Central memory CD8-positive, alpha-beta T cell (primary cell): Measurements from ENCODE around the gene OR9G1.

ENCODE experiments used
- ATAC-seq: fragments of 150-1000 bp; cut with Tn5 transposase; replicated peaks from 2 replicates; pipeline ENCODE4 v1.10.0; 2022; ENCODE audit warnings: mild to moderate bottlenecking, moderate FRiP score, moderate number of reproducible peaks; ENCODE audit not compliant: poor library complexity, severe bottlenecking; ENCODE audit errors: extremely low read depth
- DNase-seq, 2 donors: peaks; one replicate each; pipeline ENCODE4 v3.0.0; 2021; ENCODE audit warnings: low spot score in 2 of 2
- H3K27ac Mint-ChIP-seq: one replicate; pipeline ENCODE4 v1.8.0; 2022; ENCODE audit warnings: low read depth, mild to moderate bottlenecking, moderate library complexity, mixed read lengths
- H3K27me3 Mint-ChIP-seq: one replicate; pipeline ENCODE4 v1.8.0; 2022; ENCODE audit warnings: mixed read lengths
- H3K36me3 Mint-ChIP-seq: one replicate; pipeline ENCODE4 v1.8.0; 2022; ENCODE audit warnings: mild to moderate bottlenecking, moderate library complexity, mixed read lengths; ENCODE audit not compliant: insufficient read depth
- H3K4me1 Mint-ChIP-seq: one replicate; pipeline ENCODE4 v1.8.0; 2022; ENCODE audit warnings: mixed read lengths
- H3K4me3 Mint-ChIP-seq: one replicate; pipeline ENCODE4 v1.8.0; 2022; ENCODE audit warnings: mild to moderate bottlenecking, moderate library complexity, mixed read lengths
- H3K9me3 Mint-ChIP-seq: one replicate; pipeline ENCODE4 v1.8.0; 2022; ENCODE audit warnings: mixed read lengths

The OR9G1 gene

DNA sequence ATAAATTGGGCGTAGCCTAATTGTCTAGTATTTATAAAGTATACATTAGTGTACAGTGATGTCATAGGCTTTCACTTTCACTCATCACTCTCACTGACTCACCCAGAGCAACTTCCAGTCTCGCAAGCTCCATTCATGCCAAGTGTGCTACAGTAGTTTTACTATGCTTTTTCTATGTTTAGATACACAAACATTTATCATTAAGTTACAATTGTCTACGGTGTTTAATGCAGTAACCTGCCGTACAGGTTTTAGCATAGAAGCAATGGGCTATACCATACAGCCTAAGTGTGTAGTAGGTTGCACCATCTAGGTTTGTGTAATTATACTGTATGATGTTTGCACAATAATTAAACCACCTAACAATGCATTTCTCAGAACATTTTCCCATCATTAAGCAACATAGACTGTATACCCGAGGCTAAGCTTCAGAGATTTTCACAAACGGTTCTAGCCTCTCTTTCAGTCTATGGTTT lies 17.5 kb downstream of the OR9G1 start:
- DNase-seq (no peak), ATAC-seq (no peak)
- no peaks in the 10 kb centered on the region for H3K36me3 Mint-ChIP-seq
- no peak overlapping the region for H3K4me3 Mint-ChIP-seq
- no peak overlapping the region for H3K27ac Mint-ChIP-seq
- H3K27me3 Mint-ChIP-seq, result no peaks in the 10 kb centered on the region
- H3K9me3 Mint-ChIP-seq, result peaks cover 33% of the 10 kb centered on the region
- no peaks in the 10 kb centered on the region for H3K4me1 Mint-ChIP-seq

DNA sequence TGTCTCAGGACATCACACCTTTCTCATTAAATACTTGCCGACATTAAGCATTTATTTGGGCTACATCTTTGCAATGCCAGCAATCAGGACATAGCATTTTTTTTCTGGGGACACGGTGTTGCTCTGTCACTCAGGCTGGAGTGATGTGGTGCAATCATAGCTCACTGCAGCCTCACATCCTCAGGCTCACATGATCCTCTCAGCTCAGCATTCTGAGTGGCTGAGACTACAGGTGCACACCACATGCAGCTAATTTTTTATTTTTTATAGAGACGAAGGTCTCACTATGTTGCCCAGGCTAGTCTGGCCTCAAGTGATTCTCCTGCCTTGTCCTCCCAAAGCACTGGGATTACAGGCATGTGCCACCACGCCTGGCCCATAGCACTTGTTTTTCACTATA lies 21.6 kb downstream of the OR9G1 start:
- Mint-ChIP-seq H3K4me1 (no peaks in the 10 kb centered on the region), H3K36me3 (peaks cover 3% of the 10 kb centered on the region), H3K9me3 (peaks cover 24% of the 10 kb centered on the region), H3K4me3 (no peak overlapping the region), H3K27me3 (no peaks in the 10 kb centered on the region), H3K27ac (no peak overlapping the region)
- ATAC-seq (no peak), DNase-seq (no peak)

DNA sequence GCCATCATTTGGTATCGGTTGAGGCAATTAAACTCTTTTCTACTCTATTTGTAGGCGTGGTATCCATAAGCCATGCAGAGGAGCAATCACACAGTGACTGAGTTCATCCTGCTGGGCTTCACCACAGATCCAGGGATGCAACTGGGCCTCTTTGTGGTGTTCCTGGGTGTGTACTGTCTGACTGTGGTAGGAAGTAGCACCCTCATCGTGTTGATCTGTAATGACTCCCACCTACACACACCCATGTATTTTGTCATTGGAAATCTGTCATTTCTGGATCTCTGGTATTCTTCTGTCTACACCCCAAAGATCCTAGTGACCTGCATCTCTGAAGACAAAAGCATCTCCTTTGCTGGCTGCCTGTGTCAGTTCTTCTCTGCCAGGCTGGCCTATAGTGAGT lies 41.2 kb downstream of the OR9G1 start:
- Mint-ChIP-seq H3K36me3 (no peaks in the 10 kb centered on the region), H3K4me1 (no peaks in the 10 kb centered on the region), H3K4me3 (no peak overlapping the region), H3K27ac (no peak overlapping the region), H3K27me3 (no peaks in the 10 kb centered on the region), H3K9me3 (peaks cover 24% of the 10 kb centered on the region)
- ATAC-seq, result no peak
- no peak for DNase-seq

DNA sequence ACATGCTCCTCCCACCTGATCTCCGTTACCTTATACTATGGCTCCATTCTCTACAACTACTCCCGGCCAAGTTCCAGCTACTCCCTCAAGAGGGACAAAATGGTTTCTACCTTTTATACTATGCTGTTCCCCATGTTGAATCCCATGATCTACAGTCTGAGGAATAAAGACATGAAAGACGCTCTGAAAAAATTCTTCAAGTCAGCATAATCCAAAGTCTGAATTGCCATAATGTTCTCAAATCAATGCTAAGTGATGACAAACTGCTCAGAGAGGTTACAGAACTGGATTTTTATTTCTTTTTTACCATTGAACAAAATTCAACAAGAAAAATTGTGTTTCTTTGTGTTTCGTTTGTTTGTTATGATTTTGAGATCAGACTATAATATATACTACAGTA lies 42.0 kb downstream of the OR9G1 start:
- Mint-ChIP-seq H3K4me3 (no peak overlapping the region), H3K27me3 (no peaks in the 10 kb centered on the region), H3K27ac (no peak overlapping the region), H3K9me3 (peaks cover 18% of the 10 kb centered on the region), H3K4me1 (no peaks in the 10 kb centered on the region), H3K36me3 (no peaks in the 10 kb centered on the region)
- no peak for ATAC-seq
- no peak for DNase-seq

- ATAC-seq (no peak), DNase-seq (no peak)
- Mint-ChIP-seq H3K4me3 (no peak within 1 kb of the TSS), H3K27ac (no peak within 1 kb of the TSS), H3K27me3 (no peaks in the 10 kb centered on the region), H3K36me3 (no peaks in the 10 kb centered on the region), H3K4me1 (no peaks in the 10 kb centered on the region), H3K9me3 (peaks cover 11% of the 10 kb centered on the region)
Observed at GRCh38 chr11:56748597-56748996, 49.7 kb downstream of the OR9G1 start, which contains the start of gene OR9G4. Gene OR9G4, minus strand, starts transcription at chr11:56748697. Its CDS starts 4,931 bp downstream, at chr11:56743766.

GRCh38 chr11:56750190-56750589 lies 51.3 kb downstream of the OR9G1 start:
- DNase-seq, result no peak
- Mint-ChIP-seq H3K27me3 (no peaks in the 10 kb centered on the region), H3K36me3 (no peaks in the 10 kb centered on the region), H3K27ac (no peak overlapping the region), H3K4me1 (no peaks in the 10 kb centered on the region), H3K4me3 (no peak overlapping the region), H3K9me3 (peaks cover 11% of the 10 kb centered on the region)
- no peak for ATAC-seq

GRCh38 chr11:56751480-56751879 lies 52.6 kb downstream of the OR9G1 start:
- H3K4me3 Mint-ChIP-seq, result no peak overlapping the region
- ATAC-seq (no peak), DNase-seq (no peak)
- no peaks in the 10 kb centered on the region for H3K4me1 Mint-ChIP-seq
- H3K9me3 Mint-ChIP-seq, result peaks cover 11% of the 10 kb centered on the region
- H3K27me3 Mint-ChIP-seq, result no peaks in the 10 kb centered on the region
- H3K27ac Mint-ChIP-seq, result no peak overlapping the region
- H3K36me3 Mint-ChIP-seq, result no peaks in the 10 kb centered on the region
